ENCODE measurements around the gene KISS1R. TPM values are rescaled to one million over a fixed set of nuclear protein-coding genes. Genes with fewer than 3 reads are reported as not detected.
A peak's percentile ranks its signal among the peaks of the same experiment; 100 is the strongest.
"Not testable (repeated sequence)": the region's sequence is repeated elsewhere in the genome, so short reads cannot be mapped to it uniquely, and the experiment has no call there.

KISS1R gene
- total RNA-seq, 1 experiment from 2014 or later = not detected

GRCh38 chr19:953445-954271 is 36.5 kb downstream of the KISS1R start:
- Histone ChIP-seq H3K4me1 (ENCODE audit: low read length) (peaks cover 7% of the 10 kb centered on the region; the same call in 1 of the 2 replicates), H2AFZ (ENCODE audit: low read length) (no peak overlapping the region), H3K27me3 (ENCODE audit: low read length) (no peaks in the 10 kb centered on the region), H3K9ac (ENCODE audit: low read length) (no peak overlapping the region), H3K27ac (ENCODE audit: low read length) (no peak overlapping the region), H4K20me1 (ENCODE audit: insufficient read depth, low read depth, low read length) (0 out of 2 replicates have a peak, but pooled peaks cover 10% of the 10 kb centered on the region), H3K79me2 (ENCODE audit: low read length) (no peaks in the 10 kb centered on the region), H3K4me3 (ENCODE audit: low read length) (no peak overlapping the region), H3K4me2 (ENCODE audit: low read depth, low read length, poor library complexity, severe bottlenecking) (no peak overlapping the region), H3K9me3 (ENCODE audit: low read length) (no peaks in the 10 kb centered on the region), H3K9me2 (replicated peaks; ENCODE audit: insufficient read depth, low read length) (no peaks in the 10 kb centered on the region), H3K36me3 (ENCODE audit: insufficient read depth, low read length) (no peaks in the 10 kb centered on the region)
- no peak for DNase-seq

- H4K20me1 ChIP-seq (ENCODE audit: insufficient read depth, low read depth, low read length) = 0 out of 2 replicates have a peak, but pooled peaks cover 10% of the 10 kb centered on the region
- H3K4me1 ChIP-seq (ENCODE audit: low read length) = peaks cover 7% of the 10 kb centered on the region; the same call in 1 of the 2 replicates
- no peaks in the 10 kb centered on the region for H3K27me3 ChIP-seq (ENCODE audit: low read length)
- no peak overlapping the region for H3K4me2 ChIP-seq (ENCODE audit: low read depth, low read length, poor library complexity, severe bottlenecking)
- no peak overlapping the region for H2AFZ ChIP-seq (ENCODE audit: low read length)
- no peak for DNase-seq
- no peak overlapping the region for H3K27ac ChIP-seq (ENCODE audit: low read length)
- no peaks in the 10 kb centered on the region for H3K9me2 ChIP-seq (replicated peaks; ENCODE audit: insufficient read depth, low read length)
- H3K9ac ChIP-seq (ENCODE audit: low read length) = no peak overlapping the region
- H3K79me2 ChIP-seq (ENCODE audit: low read length) = no peaks in the 10 kb centered on the region
- no peaks in the 10 kb centered on the region for H3K9me3 ChIP-seq (ENCODE audit: low read length)
- no peaks in the 10 kb centered on the region for H3K36me3 ChIP-seq (ENCODE audit: insufficient read depth, low read length)
- no peak overlapping the region for H3K4me3 ChIP-seq (ENCODE audit: low read length)
Measured at GRCh38 chr19:954272-954671, 37.1 kb downstream of the KISS1R start.

- peak; percentile 47 for DNase-seq
- Histone ChIP-seq H3K27ac (ENCODE audit: low read length) (no peak overlapping the region), H2AFZ (ENCODE audit: low read length) (no peak overlapping the region), H3K9me3 (ENCODE audit: low read length) (no peaks in the 10 kb centered on the region), H3K9me2 (replicated peaks; ENCODE audit: insufficient read depth, low read length) (no peaks in the 10 kb centered on the region), H3K27me3 (ENCODE audit: low read length) (no peaks in the 10 kb centered on the region), H4K20me1 (ENCODE audit: insufficient read depth, low read depth, low read length) (0 out of 2 replicates have a peak, but pooled peaks cover 10% of the 10 kb centered on the region), H3K9ac (ENCODE audit: low read length) (no peak overlapping the region), H3K36me3 (ENCODE audit: insufficient read depth, low read length) (no peaks in the 10 kb centered on the region), H3K4me1 (ENCODE audit: low read length) (peaks cover 7% of the 10 kb centered on the region; the same call in 1 of the 2 replicates), H3K4me3 (ENCODE audit: low read length) (no peak overlapping the region), H3K4me2 (ENCODE audit: low read depth, low read length, poor library complexity, severe bottlenecking) (no peak overlapping the region), H3K79me2 (ENCODE audit: low read length) (no peaks in the 10 kb centered on the region)
Measured at GRCh38 chr19:954672-955494, 37.8 kb downstream of the KISS1R start.

GRCh38 chr19:955803-956765 is 39.0 kb downstream of the KISS1R start:
- Histone ChIP-seq H3K36me3 (ENCODE audit: insufficient read depth, low read length) (no peaks in the 10 kb centered on the region), H3K9me3 (ENCODE audit: low read length) (no peaks in the 10 kb centered on the region), H3K4me3 (ENCODE audit: low read length) (no peak overlapping the region), H2AFZ (ENCODE audit: low read length) (no peak overlapping the region), H3K4me1 (ENCODE audit: low read length) (peaks cover 7% of the 10 kb centered on the region; the same call in 1 of the 2 replicates), H3K4me2 (ENCODE audit: low read depth, low read length, poor library complexity, severe bottlenecking) (no peak overlapping the region), H3K27ac (ENCODE audit: low read length) (no peak overlapping the region), H3K9ac (ENCODE audit: low read length) (no peak overlapping the region), H3K9me2 (replicated peaks; ENCODE audit: insufficient read depth, low read length) (no peaks in the 10 kb centered on the region), H3K79me2 (ENCODE audit: low read length) (no peaks in the 10 kb centered on the region), H4K20me1 (ENCODE audit: insufficient read depth, low read depth, low read length) (0 out of 2 replicates have a peak, but pooled peaks cover 10% of the 10 kb centered on the region), H3K27me3 (ENCODE audit: low read length) (no peaks in the 10 kb centered on the region)
- no peak for DNase-seq

GRCh38 chr19:956766-957440 is 39.8 kb downstream of the KISS1R start:
- Histone ChIP-seq H3K9ac (ENCODE audit: low read length) (no peak overlapping the region), H3K79me2 (ENCODE audit: low read length) (no peaks in the 10 kb centered on the region)
- DNase-seq = no peak

GRCh38 chr19:957578-957977 is 40.4 kb downstream of the KISS1R start:
- H3K4me1 ChIP-seq (ENCODE audit: low read length); H3K4me3 ChIP-seq (ENCODE audit: low read length); H3K9ac ChIP-seq (ENCODE audit: low read length); H2AFZ ChIP-seq (ENCODE audit: low read length); DNase-seq; H3K4me2 ChIP-seq (ENCODE audit: low read depth, low read length, poor library complexity, severe bottlenecking); H4K20me1 ChIP-seq (ENCODE audit: insufficient read depth, low read depth, low read length); H3K27me3 ChIP-seq (ENCODE audit: low read length); H3K79me2 ChIP-seq (ENCODE audit: low read length); H3K9me2 ChIP-seq (replicated peaks; ENCODE audit: insufficient read depth, low read length); H3K27ac ChIP-seq (ENCODE audit: low read length); H3K9me3 ChIP-seq (ENCODE audit: low read length); H3K36me3 ChIP-seq (ENCODE audit: insufficient read depth, low read length): not testable (repeated sequence)

More at GRCh38 chr19:956766-957440, 39.8 kb downstream of the KISS1R start:
- Histone ChIP-seq H3K27me3 (ENCODE audit: low read length) (no peaks in the 10 kb centered on the region), H4K20me1 (ENCODE audit: insufficient read depth, low read depth, low read length) (0 out of 2 replicates have a peak, but pooled peaks cover 10% of the 10 kb centered on the region), H3K4me3 (ENCODE audit: low read length) (no peak overlapping the region), H2AFZ (ENCODE audit: low read length) (no peak overlapping the region), H3K4me1 (ENCODE audit: low read length) (peaks cover 7% of the 10 kb centered on the region; the same call in 1 of the 2 replicates), H3K9me3 (ENCODE audit: low read length) (no peaks in the 10 kb centered on the region), H3K4me2 (ENCODE audit: low read depth, low read length, poor library complexity, severe bottlenecking) (no peak overlapping the region), H3K9me2 (replicated peaks; ENCODE audit: insufficient read depth, low read length) (no peaks in the 10 kb centered on the region), H3K27ac (ENCODE audit: low read length) (no peak overlapping the region), H3K36me3 (ENCODE audit: insufficient read depth, low read length) (no peaks in the 10 kb centered on the region)

Measured in Karpas-422 (cell line).